Mesendoderm (in vitro differentiated cells): ENCODE data around the gene EGFR.

ENCODE experiments used
- DNase-seq: peaks from one replicate; pipeline ENCODE4 v3.0.0; 2013
- H2AK5ac ChIP-seq: 2 replicates; pipeline ENCODE4 v1.6.1; 2013; ENCODE audit warnings: low read length, inconsistent platforms
- H2BK120ac ChIP-seq: 2 replicates; pipeline ENCODE4 v1.6.1; 2013; ENCODE audit warnings: low read depth, mild to moderate bottlenecking, low read length, moderate library complexity, mixed read lengths
- H2BK15ac ChIP-seq: replicated peaks from 2 replicates; pipeline ENCODE4 v1.6.1; 2013; ENCODE audit warnings: low read depth, mild to moderate bottlenecking, moderate library complexity
- H2BK5ac ChIP-seq: 2 replicates; pipeline ENCODE4 v1.6.1; 2013; ENCODE audit warnings: low read length, inconsistent platforms
- H3K18ac ChIP-seq: 2 replicates; pipeline ENCODE4 v1.6.1; 2013; ENCODE audit warnings: mild to moderate bottlenecking, low read length, mixed read lengths
- H3K23ac ChIP-seq: one replicate; pipeline ENCODE4 v1.6.1; 2013; ENCODE audit warnings: low read length
- H3K27ac ChIP-seq: 2 replicates; pipeline ENCODE4 v1.5.1; 2013; ENCODE audit warnings: low read depth, mild to moderate bottlenecking, inconsistent platforms, low read length, moderate library complexity
- H3K27me3 ChIP-seq: 2 replicates; pipeline ENCODE4 v1.6.1; 2013; ENCODE audit warnings: low read length, control low read depth, mild to moderate bottlenecking, inconsistent platforms; ENCODE audit not compliant: insufficient read depth, poor library complexity
- H3K36me3 ChIP-seq: 2 replicates; pipeline ENCODE4 v1.6.1; 2013; ENCODE audit warnings: low read length, inconsistent platforms; ENCODE audit not compliant: control insufficient read depth, insufficient read depth
- H3K4ac ChIP-seq: one replicate; pipeline ENCODE4 v1.6.1; 2013; ENCODE audit warnings: low read depth, mild to moderate bottlenecking, low read length, moderate library complexity
- H3K4me1 ChIP-seq: 2 replicates; pipeline ENCODE4 v1.6.1; 2013; ENCODE audit warnings: low read depth, low read length, inconsistent platforms; ENCODE audit not compliant: control insufficient read depth
- H3K4me2 ChIP-seq: 2 replicates; pipeline ENCODE4 v1.6.1; 2013; ENCODE audit warnings: low read length
- H3K4me3 ChIP-seq: 2 replicates; pipeline ENCODE4 v1.5.1; 2013; ENCODE audit warnings: mild to moderate bottlenecking, low read length
- H3K56ac ChIP-seq: one replicate; pipeline ENCODE4 v1.6.1; 2013; ENCODE audit warnings: low read length
- H3K79me1 ChIP-seq: 2 replicates; pipeline ENCODE4 v1.6.1; 2013; ENCODE audit warnings: low read length, inconsistent platforms
- H3K79me2 ChIP-seq: 2 replicates; pipeline ENCODE4 v1.6.1; 2013; ENCODE audit warnings: mild to moderate bottlenecking, low read length; ENCODE audit not compliant: control insufficient read depth, insufficient read depth
- H3K9ac ChIP-seq: 2 replicates; pipeline ENCODE4 v1.6.1; 2013; ENCODE audit warnings: low read length, inconsistent platforms
- H4K5ac ChIP-seq: one replicate; pipeline ENCODE4 v1.6.1; 2013; ENCODE audit warnings: low read length
- H4K8ac ChIP-seq: one replicate; pipeline ENCODE4 v1.6.1; 2013; ENCODE audit warnings: low read depth, mild to moderate bottlenecking, control low read depth, low read length, moderate library complexity
- WGBS: extraction: QIAGEN DNeasy Blood & Tissue Kit; methylation state at CpG from one replicate; pipeline ENCODE4 v1.1.7; 2013; ENCODE audit warnings: low lambda C conversion rate, missing lambda C conversion rate; ENCODE audit not compliant: insufficient coverage; ENCODE audit errors: extremely low coverage; 5-methylcytosine and 5-hydroxymethylcytosine counted together

EGFR gene

DNA sequence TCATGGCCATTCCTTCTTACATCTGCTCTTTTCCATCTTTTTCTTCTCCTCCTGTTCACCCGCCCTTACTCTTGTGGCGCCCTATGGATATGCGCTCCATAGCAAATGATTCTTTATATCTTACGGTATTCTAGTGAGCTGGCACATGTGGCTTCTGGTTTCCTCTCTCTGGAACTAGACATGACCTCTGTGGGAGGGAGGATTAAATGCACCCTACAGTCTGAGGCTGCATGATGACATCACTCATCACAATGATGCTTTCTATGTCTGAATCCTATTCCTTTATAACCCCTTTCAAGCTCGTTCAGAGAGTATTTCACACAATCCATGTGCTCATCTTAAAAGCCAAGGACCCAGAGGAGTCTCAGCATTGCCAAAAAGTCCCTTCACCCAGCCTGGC lies 153.3 kb downstream of the EGFR start:
- Histone ChIP-seq H3K79me1 (no peaks in the 10 kb centered on the region), H3K23ac (no peak overlapping the region), H3K4me1 (no peaks in the 10 kb centered on the region), H3K27me3 (no peaks in the 10 kb centered on the region), H3K4ac (no peak overlapping the region), H3K56ac (no peak overlapping the region), H2AK5ac (no peak overlapping the region), H3K79me2 (no peaks in the 10 kb centered on the region), H3K4me3 (no peak overlapping the region), H3K4me2 (no peak overlapping the region), H3K18ac (no peak overlapping the region), H2BK120ac (no peak overlapping the region), H4K8ac (no peak overlapping the region), H3K36me3 (no peaks in the 10 kb centered on the region), H3K27ac (no peak overlapping the region), H4K5ac (no peak overlapping the region), H2BK5ac (no peak overlapping the region), H3K9ac (no peak overlapping the region), H2BK15ac (no peak overlapping the region)
- DNase-seq, result no peak
- no CpG with 5 or more reads among the region's 5 CpGs for WGBS

DNA sequence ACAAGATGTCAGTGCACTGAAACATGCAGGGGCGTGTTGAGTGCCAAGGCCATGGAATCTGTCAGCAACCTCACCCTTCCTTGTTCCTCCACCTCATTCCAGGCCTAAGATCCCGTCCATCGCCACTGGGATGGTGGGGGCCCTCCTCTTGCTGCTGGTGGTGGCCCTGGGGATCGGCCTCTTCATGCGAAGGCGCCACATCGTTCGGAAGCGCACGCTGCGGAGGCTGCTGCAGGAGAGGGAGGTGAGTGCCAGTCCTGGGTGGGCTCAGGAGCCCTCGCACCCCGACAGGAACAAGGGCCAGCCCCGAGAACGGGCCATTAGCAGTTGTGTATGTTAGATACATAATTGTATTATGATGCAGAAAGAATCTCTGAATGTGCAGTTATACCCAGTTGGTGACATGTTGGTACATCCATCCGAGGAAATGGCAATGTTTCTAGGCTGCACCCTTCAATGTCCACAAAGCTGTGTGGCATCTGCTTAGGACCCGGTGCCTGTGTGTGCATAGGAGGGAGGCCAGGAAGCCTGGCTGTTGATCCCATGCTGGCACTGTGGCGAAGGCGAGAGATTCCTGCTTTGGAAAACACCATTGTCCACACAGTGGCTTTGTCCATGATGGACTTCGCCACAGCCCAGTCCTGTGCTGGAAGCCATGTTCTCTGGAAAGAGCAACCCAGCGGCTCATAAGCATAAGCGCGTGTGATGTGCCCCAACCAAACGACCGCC lies 154.2 kb downstream of the EGFR start:
- H3K4me1 ChIP-seq, result no peaks in the 10 kb centered on the region
- no peak overlapping the region for H4K5ac ChIP-seq
- no peaks in the 10 kb centered on the region for H3K36me3 ChIP-seq
- H2AK5ac ChIP-seq, result no peak overlapping the region
- no peak overlapping the region for H3K23ac ChIP-seq
- no peak overlapping the region for H2BK5ac ChIP-seq
- no peak overlapping the region for H3K9ac ChIP-seq
- no peak overlapping the region for H2BK15ac ChIP-seq
- H3K4me3 ChIP-seq, result no peak overlapping the region
- no peak overlapping the region for H3K18ac ChIP-seq
- H3K79me2 ChIP-seq, result no peaks in the 10 kb centered on the region
- no CpG with 5 or more reads among the region's 25 CpGs for WGBS
- H3K56ac ChIP-seq, result no peak overlapping the region
- H3K27me3 ChIP-seq, result no peaks in the 10 kb centered on the region
- no peak overlapping the region for H3K4ac ChIP-seq
- no peak overlapping the region for H2BK120ac ChIP-seq
- no peak overlapping the region for H4K8ac ChIP-seq
- no peak overlapping the region for H3K4me2 ChIP-seq
- no peak overlapping the region for H3K27ac ChIP-seq
- no peak for DNase-seq
- H3K79me1 ChIP-seq, result no peaks in the 10 kb centered on the region

DNA sequence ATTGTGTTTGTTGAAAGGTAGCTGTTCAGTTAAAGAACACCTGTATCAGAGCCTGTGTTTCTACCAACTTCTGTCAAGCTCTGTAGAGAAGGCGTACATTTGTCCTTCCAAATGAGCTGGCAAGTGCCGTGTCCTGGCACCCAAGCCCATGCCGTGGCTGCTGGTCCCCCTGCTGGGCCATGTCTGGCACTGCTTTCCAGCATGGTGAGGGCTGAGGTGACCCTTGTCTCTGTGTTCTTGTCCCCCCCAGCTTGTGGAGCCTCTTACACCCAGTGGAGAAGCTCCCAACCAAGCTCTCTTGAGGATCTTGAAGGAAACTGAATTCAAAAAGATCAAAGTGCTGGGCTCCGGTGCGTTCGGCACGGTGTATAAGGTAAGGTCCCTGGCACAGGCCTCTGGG lies 154.9 kb downstream of the EGFR start:
- no peaks in the 10 kb centered on the region for H3K36me3 ChIP-seq
- H2AK5ac ChIP-seq, result no peak overlapping the region
- no peak overlapping the region for H3K23ac ChIP-seq

DNA sequence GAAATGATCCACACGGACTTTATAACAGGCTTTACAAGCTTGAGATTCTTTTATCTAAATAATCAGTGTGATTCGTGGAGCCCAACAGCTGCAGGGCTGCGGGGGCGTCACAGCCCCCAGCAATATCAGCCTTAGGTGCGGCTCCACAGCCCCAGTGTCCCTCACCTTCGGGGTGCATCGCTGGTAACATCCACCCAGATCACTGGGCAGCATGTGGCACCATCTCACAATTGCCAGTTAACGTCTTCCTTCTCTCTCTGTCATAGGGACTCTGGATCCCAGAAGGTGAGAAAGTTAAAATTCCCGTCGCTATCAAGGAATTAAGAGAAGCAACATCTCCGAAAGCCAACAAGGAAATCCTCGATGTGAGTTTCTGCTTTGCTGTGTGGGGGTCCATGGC lies 155.6 kb downstream of the EGFR start:
- no peak overlapping the region for H2BK5ac ChIP-seq
- DNase-seq, result no peak
- no peaks in the 10 kb centered on the region for H3K79me1 ChIP-seq
- no peak overlapping the region for H4K8ac ChIP-seq
- no peak overlapping the region for H3K27ac ChIP-seq
- no peaks in the 10 kb centered on the region for H3K27me3 ChIP-seq
- no peak overlapping the region for H3K4me2 ChIP-seq
- H3K18ac ChIP-seq, result no peak overlapping the region
- H3K4ac ChIP-seq, result no peak overlapping the region
- no peak overlapping the region for H4K5ac ChIP-seq
- H2BK120ac ChIP-seq, result no peak overlapping the region
- no CpG with 5 or more reads among the region's 12 CpGs for WGBS
- no peak overlapping the region for H3K56ac ChIP-seq
- H2AK5ac ChIP-seq, result no peak overlapping the region
- H3K36me3 ChIP-seq, result no peaks in the 10 kb centered on the region
- no peak overlapping the region for H3K9ac ChIP-seq
- no peak overlapping the region for H3K23ac ChIP-seq
- no peak overlapping the region for H2BK15ac ChIP-seq
- no peaks in the 10 kb centered on the region for H3K4me1 ChIP-seq
- H3K4me3 ChIP-seq, result no peak overlapping the region
- no peaks in the 10 kb centered on the region for H3K79me2 ChIP-seq

More for the DNA sequence above, 154.9 kb downstream of the EGFR start:
- no peak for DNase-seq
- no peak overlapping the region for H2BK120ac ChIP-seq
- no peaks in the 10 kb centered on the region for H3K79me1 ChIP-seq
- H4K8ac ChIP-seq, result no peak overlapping the region
- WGBS, result no CpG with 5 or more reads among the region's 7 CpGs
- no peak overlapping the region for H3K27ac ChIP-seq
- H2BK5ac ChIP-seq, result no peak overlapping the region
- no peak overlapping the region for H3K4ac ChIP-seq
- no peak overlapping the region for H3K9ac ChIP-seq
- H3K4me1 ChIP-seq, result no peaks in the 10 kb centered on the region
- no peak overlapping the region for H3K4me3 ChIP-seq
- H3K18ac ChIP-seq, result no peak overlapping the region
- no peak overlapping the region for H3K4me2 ChIP-seq
- no peak overlapping the region for H2BK15ac ChIP-seq
- no peaks in the 10 kb centered on the region for H3K27me3 ChIP-seq
- H4K5ac ChIP-seq, result no peak overlapping the region
- H3K56ac ChIP-seq, result no peak overlapping the region
- no peaks in the 10 kb centered on the region for H3K79me2 ChIP-seq

DNA sequence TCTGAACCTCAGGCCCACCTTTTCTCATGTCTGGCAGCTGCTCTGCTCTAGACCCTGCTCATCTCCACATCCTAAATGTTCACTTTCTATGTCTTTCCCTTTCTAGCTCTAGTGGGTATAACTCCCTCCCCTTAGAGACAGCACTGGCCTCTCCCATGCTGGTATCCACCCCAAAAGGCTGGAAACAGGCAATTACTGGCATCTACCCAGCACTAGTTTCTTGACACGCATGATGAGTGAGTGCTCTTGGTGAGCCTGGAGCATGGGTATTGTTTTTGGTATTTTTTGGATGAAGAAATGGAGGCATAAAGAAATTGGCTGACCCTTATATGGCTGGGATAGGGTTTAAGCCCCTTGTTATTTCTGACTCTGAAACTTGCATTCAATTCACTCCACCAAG lies 156.0 kb downstream of the EGFR start:
- Histone ChIP-seq H2BK5ac (no peak overlapping the region), H3K79me1 (no peaks in the 10 kb centered on the region), H3K23ac (no peak overlapping the region), H3K4ac (no peak overlapping the region), H3K79me2 (no peaks in the 10 kb centered on the region), H3K27me3 (no peaks in the 10 kb centered on the region), H3K4me2 (no peak overlapping the region), H4K8ac (no peak overlapping the region), H3K36me3 (no peaks in the 10 kb centered on the region), H3K9ac (no peak overlapping the region), H2AK5ac (no peak overlapping the region), H3K27ac (no peak overlapping the region), H3K4me1 (no peaks in the 10 kb centered on the region), H3K56ac (no peak overlapping the region), H4K5ac (no peak overlapping the region), H2BK15ac (no peak overlapping the region), H2BK120ac (no peak overlapping the region), H3K4me3 (no peak overlapping the region), H3K18ac (no peak overlapping the region)
- no peak for DNase-seq
- WGBS, result no CpG with 5 or more reads among the region's 1 CpG

DNA sequence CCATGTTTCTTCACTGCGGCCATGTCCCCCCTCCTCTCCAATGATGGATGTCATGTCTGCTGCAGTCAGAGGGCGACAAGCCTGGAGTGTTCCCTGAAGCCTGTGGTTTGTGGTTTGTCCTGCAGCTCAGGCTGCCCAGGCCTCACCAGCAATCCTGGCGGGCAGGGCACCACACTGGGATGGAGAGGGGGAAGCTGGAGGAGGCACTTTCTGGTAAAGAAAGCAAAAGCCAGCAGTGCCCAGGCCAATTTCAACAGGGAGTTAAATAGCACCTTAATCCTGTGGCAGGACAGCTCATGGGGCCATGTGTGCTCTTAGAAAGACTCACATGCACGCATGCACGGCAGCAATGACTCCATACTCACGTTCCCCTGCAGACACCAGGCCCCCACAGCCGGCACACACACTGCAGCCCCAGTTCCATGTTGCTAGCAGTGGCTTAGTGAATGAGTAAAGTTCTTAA lies 158.3 kb downstream of the EGFR start:
- Histone ChIP-seq H2BK120ac (no peak overlapping the region), H2BK5ac (no peak overlapping the region), H3K18ac (no peak overlapping the region), H3K23ac (no peak overlapping the region), H3K4me2 (no peak overlapping the region), H2AK5ac (no peak overlapping the region), H3K4ac (no peak overlapping the region), H2BK15ac (no peak overlapping the region), H4K8ac (no peak overlapping the region), H3K79me2 (no peaks in the 10 kb centered on the region), H3K79me1 (no peaks in the 10 kb centered on the region), H3K36me3 (no peaks in the 10 kb centered on the region), H3K27me3 (no peaks in the 10 kb centered on the region), H3K9ac (no peak overlapping the region), H4K5ac (no peak overlapping the region), H3K4me3 (no peak overlapping the region), H3K56ac (no peak overlapping the region), H3K4me1 (no peaks in the 10 kb centered on the region), H3K27ac (no peak overlapping the region)
- WGBS, result no CpG with 5 or more reads among the region's 7 CpGs
- no peak for DNase-seq
